RWPE2 (cell line): ENCODE data around the gene UBLCP1.
"Not testable (repeated sequence)": the region's sequence is repeated elsewhere in the genome, so short reads cannot be mapped to it uniquely, and the experiment has no call there.

ENCODE experiments used
- ATAC-seq: fragments of 200-7000 bp; cut with Tn5 transposase; 3 replicates; pipeline ENCODE4 v1.9.1; 2021; ENCODE audit warnings: low read depth
- DNase-seq: peaks from one replicate; pipeline ENCODE4 v3.0.0-alpha.2; 2020; ENCODE audit warnings: low spot score
- H3K27ac ChIP-seq: fragments of 450-650 bp; 2 replicates; pipeline ENCODE4 v1.5.1; 2017; ENCODE audit warnings: mild to moderate bottlenecking; ENCODE audit not compliant: poor library complexity, severe bottlenecking
- H3K27me3 ChIP-seq: fragments of 250-450 bp; sonication (Bioruptor Pico); 2 replicates; pipeline ENCODE4 v1.5.1; 2021; ENCODE audit warnings: mild to moderate bottlenecking, moderate library complexity; ENCODE audit not compliant: insufficient read depth, poor library complexity, severe bottlenecking
- H3K36me3 ChIP-seq: fragments of 250-450 bp; sonication (Bioruptor Pico); 2 replicates; pipeline ENCODE4 v1.5.1; 2020; ENCODE audit warnings: low read depth, mild to moderate bottlenecking, moderate library complexity
- H3K4me1 ChIP-seq: fragments of 250-450 bp; sonication (Bioruptor Pico); 2 replicates; pipeline ENCODE4 v1.5.1; 2021; ENCODE audit warnings: mild to moderate bottlenecking, moderate library complexity; ENCODE audit not compliant: insufficient read depth, poor library complexity, severe bottlenecking
- H3K4me3 ChIP-seq: fragments of 250-450 bp; sonication (Bioruptor Pico); 2 replicates; pipeline ENCODE4 v1.5.1; 2021; ENCODE audit warnings: mild to moderate bottlenecking, moderate library complexity; ENCODE audit not compliant: severe bottlenecking
- H3K9me3 ChIP-seq: fragments of 250-450 bp; sonication (Bioruptor Pico); 2 replicates; pipeline ENCODE4 v1.5.1; 2021; ENCODE audit warnings: mild to moderate bottlenecking, moderate library complexity; ENCODE audit not compliant: severe bottlenecking
- CTCF ChIP-seq: fragments of 450-650 bp; IDR thresholded peaks from one replicate; pipeline ENCODE4 v1.5.1; 2017; ENCODE audit warnings: mild to moderate bottlenecking, moderate library complexity; ENCODE audit not compliant: poor library complexity, severe bottlenecking

UBLCP1 gene

GRCh38 chr5:159301466-159301865 is 38.4 kb downstream of the UBLCP1 start:
- no peaks in the 10 kb centered on the region for H3K27me3 ChIP-seq
- H3K36me3 ChIP-seq: no peaks in the 10 kb centered on the region
- H3K4me3 ChIP-seq: no peak overlapping the region
- no peak for TF ChIP-seq CTCF
- peaks cover 12% of the 10 kb centered on the region for H3K9me3 ChIP-seq
- no peaks in the 10 kb centered on the region for H3K4me1 ChIP-seq
- no peak for ATAC-seq
- H3K27ac ChIP-seq: no peak overlapping the region
- no peak for DNase-seq

GRCh38 chr5:159301929-159302860 is 39.1 kb downstream of the UBLCP1 start:
- H3K9me3 ChIP-seq: peaks cover 12% of the 10 kb centered on the region
- not testable (repeated sequence) for H3K4me1 ChIP-seq, ATAC-seq, H3K4me3 ChIP-seq, H3K36me3 ChIP-seq, DNase-seq, H3K27me3 ChIP-seq, H3K27ac ChIP-seq

GRCh38 chr5:159303286-159303685 is 40.2 kb downstream of the UBLCP1 start:
- H3K36me3 ChIP-seq: no peaks in the 10 kb centered on the region
- H3K27me3 ChIP-seq: no peaks in the 10 kb centered on the region
- no peaks in the 10 kb centered on the region for H3K4me1 ChIP-seq
- H3K27ac ChIP-seq: no peak overlapping the region
- DNase-seq: no peak
- no peak for TF ChIP-seq CTCF
- H3K4me3 ChIP-seq: no peak overlapping the region
- ATAC-seq: no peak
- H3K9me3 ChIP-seq: peaks cover 12% of the 10 kb centered on the region

GRCh38 chr5:159304961-159305595 is 42.0 kb downstream of the UBLCP1 start:
- DNase-seq (no peak), ATAC-seq (peak; percentile 58; the same call in 2 of the 3 replicates)
- no peaks in the 10 kb centered on the region for H3K4me1 ChIP-seq
- H3K4me3 ChIP-seq: no peak overlapping the region
- no peak overlapping the region for H3K27ac ChIP-seq
- no peaks in the 10 kb centered on the region for H3K27me3 ChIP-seq
- peaks cover 12% of the 10 kb centered on the region for H3K9me3 ChIP-seq
- no peak for TF ChIP-seq CTCF
- H3K36me3 ChIP-seq: no peaks in the 10 kb centered on the region

- ATAC-seq: no peak
- DNase-seq: no peak
- TF ChIP-seq CTCF: no peak
- no peak overlapping the region for H3K4me3 ChIP-seq
- H3K27me3 ChIP-seq: no peaks in the 10 kb centered on the region
- H3K4me1 ChIP-seq: no peaks in the 10 kb centered on the region
- H3K36me3 ChIP-seq: no peaks in the 10 kb centered on the region
- H3K27ac ChIP-seq: no peak overlapping the region
- no peaks in the 10 kb centered on the region for H3K9me3 ChIP-seq
Measured at GRCh38 chr5:159309689-159310433, 46.8 kb downstream of the UBLCP1 start.
